ENCODE results near the gene CEP57L1. TPM values are rescaled to one million over a fixed set of nuclear protein-coding genes. Genes with fewer than 3 reads are reported as not detected.
"Not testable (repeated sequence)": the region's sequence is repeated elsewhere in the genome, so short reads cannot be mapped to it uniquely, and the experiment has no call there.

The CEP57L1 gene
- total RNA-seq, 1 donor from 2014 or later: 6.2 TPM

DNA sequence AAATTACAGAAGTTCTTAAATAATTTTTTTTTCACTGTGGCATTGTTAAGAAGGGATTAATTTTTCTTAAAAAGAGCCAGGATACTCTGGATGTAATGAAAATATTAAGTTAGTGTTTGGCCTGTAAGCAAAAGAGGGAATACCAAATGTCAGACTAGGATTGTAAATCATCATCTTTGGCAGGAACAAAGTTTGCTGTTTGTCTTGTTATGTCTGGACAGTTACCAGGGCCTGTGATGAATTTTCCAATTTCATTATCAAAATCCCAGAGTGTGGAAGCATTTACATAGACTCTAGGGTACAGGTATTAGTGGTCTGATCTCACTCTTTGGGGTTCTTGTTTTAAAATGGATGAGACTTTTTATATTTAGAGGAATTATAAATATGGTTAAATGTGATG lies 26.1 kb downstream of the CEP57L1 start:
- no peak for DNase-seq
- Histone ChIP-seq H3K27ac (replicated peaks) (peak overlapping the region; percentile 39), H3K4me3 (no peak overlapping the region), H3K4me1 (peaks cover 52% of the 10 kb centered on the region), H3K9me3 (replicated peaks) (no peaks in the 10 kb centered on the region), H3K36me3 (no peaks in the 10 kb centered on the region), H3K27me3 (ENCODE audit: low read depth) (no peaks in the 10 kb centered on the region)
- TF ChIP-seq, protein P1, sequence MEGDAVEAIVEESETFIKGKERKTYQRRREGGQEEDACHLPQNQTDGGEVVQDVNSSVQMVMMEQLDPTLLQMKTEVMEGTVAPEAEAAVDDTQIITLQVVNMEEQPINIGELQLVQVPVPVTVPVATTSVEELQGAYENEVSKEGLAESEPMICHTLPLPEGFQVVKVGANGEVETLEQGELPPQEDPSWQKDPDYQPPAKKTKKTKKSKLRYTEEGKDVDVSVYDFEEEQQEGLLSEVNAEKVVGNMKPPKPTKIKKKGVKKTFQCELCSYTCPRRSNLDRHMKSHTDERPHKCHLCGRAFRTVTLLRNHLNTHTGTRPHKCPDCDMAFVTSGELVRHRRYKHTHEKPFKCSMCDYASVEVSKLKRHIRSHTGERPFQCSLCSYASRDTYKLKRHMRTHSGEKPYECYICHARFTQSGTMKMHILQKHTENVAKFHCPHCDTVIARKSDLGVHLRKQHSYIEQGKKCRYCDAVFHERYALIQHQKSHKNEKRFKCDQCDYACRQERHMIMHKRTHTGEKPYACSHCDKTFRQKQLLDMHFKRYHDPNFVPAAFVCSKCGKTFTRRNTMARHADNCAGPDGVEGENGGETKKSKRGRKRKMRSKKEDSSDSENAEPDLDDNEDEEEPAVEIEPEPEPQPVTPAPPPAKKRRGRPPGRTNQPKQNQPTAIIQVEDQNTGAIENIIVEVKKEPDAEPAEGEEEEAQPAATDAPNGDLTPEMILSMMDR (IDR thresholded peaks at IDR 0.05; ENCODE audit: borderline replicate concordance): no peak
- intact Hi-C loops (cut with micrococcal nuclease): no loop called here

DNA sequence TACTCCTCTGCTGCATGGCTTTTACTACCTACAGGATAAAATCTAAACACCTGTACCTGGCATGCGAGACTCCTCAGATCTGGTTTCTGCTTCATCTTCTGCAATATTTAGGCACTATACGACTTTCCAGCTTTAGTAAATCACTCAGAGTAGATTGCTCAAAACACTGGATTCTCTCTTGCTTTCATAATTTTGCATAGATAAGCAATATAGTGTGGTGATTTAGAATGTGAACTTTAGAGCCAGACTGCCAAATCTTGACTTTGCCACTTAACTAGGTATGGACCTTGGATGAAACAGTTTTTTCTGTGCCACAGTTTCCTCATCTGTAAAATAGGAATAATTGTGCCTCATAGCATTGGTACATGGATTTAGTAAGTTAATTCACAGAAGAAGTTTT lies 28.9 kb downstream of the CEP57L1 start:
- Histone ChIP-seq H3K4me3 (no peak overlapping the region), H3K36me3 (no peaks in the 10 kb centered on the region), H3K4me1 (peaks cover 29% of the 10 kb centered on the region), H3K27ac (replicated peaks) (no peak overlapping the region), H3K9me3 (replicated peaks) (no peaks in the 10 kb centered on the region), H3K27me3 (ENCODE audit: low read depth) (no peaks in the 10 kb centered on the region)
- TF ChIP-seq, protein P1 (IDR thresholded peaks at IDR 0.05; ENCODE audit: borderline replicate concordance): no peak
- intact Hi-C loops (cut with micrococcal nuclease): no loop called here
- no peak for DNase-seq

DNA sequence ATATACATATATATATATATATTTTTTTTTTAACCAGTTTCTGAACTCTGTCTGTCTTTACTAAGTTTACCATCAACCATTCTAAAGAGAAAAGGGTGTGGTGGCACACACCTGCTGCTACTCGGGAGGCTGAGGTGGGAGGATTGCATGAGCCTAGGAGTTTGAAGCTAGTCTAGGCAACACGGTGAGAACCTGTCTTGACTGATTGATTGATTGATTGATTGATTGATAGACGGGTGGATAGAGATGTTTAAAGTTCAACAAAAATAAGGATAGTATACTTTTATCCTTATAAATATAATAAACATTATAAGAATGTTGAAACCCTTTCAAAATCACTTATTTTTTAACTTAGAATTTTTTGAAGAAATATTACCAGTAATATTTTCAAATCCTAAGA lies 30.2 kb downstream of the CEP57L1 start:
- no peaks in the 10 kb centered on the region for H3K9me3 ChIP-seq (replicated peaks)
- H3K36me3 ChIP-seq: no peaks in the 10 kb centered on the region
- peaks cover 17% of the 10 kb centered on the region for H3K4me1 ChIP-seq
- no peaks in the 10 kb centered on the region for H3K27me3 ChIP-seq (ENCODE audit: low read depth)
- intact Hi-C loops (cut with micrococcal nuclease): no loop called here
- no peak overlapping the region for H3K27ac ChIP-seq (replicated peaks)
- no peak overlapping the region for H3K4me3 ChIP-seq
- DNase-seq: no peak
- TF ChIP-seq, protein P1 (IDR thresholded peaks at IDR 0.05; ENCODE audit: borderline replicate concordance): no peak

DNA sequence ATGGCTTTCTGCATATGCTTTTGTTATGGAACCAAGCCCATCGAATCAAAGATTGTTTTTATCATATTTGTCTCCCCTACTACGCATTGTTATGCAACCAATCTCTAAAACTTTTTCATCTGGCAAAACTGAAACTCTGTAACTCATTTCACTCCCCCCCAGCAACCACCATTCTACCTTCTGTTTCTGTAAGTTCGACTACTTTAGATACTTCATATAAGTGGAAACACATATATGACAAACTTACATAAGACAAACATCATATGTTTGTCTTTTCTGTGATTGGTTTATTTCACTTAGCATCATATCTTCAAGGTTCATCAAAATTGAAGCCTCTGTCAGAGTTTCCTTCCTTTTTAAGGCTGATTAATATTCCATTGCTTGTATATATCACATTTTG lies 34.8 kb downstream of the CEP57L1 start:
- intact Hi-C loops (cut with micrococcal nuclease): no loop called here
- TF ChIP-seq, protein P1 (IDR thresholded peaks at IDR 0.05; ENCODE audit: borderline replicate concordance): no peak
- Histone ChIP-seq H3K36me3 (no peaks in the 10 kb centered on the region), H3K27ac (replicated peaks) (no peak overlapping the region), H3K4me3 (no peak overlapping the region), H3K9me3 (replicated peaks) (no peaks in the 10 kb centered on the region), H3K27me3 (ENCODE audit: low read depth) (no peaks in the 10 kb centered on the region), H3K4me1 (no peaks in the 10 kb centered on the region)
- no peak for DNase-seq

DNA sequence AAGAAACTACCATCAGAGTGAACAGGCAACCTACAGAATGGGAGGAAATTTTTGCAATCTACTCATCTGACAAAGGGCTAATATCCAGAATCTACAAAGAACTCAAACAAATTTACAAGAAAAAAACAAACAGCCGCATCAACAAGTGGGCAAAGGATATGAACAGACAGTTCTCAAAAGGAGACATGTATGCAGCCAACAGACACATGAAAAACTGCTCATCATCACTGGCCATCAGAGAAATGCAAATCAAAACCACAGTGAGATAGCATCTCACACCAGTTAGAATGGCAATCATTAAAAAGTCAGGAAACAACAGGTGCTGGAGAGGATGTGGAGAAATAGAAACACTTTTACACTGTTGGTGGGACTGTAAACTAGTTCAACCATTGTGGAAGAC lies 40.3 kb downstream of the CEP57L1 start:
- H3K36me3 ChIP-seq; intact Hi-C loops (cut with micrococcal nuclease); H3K9me3 ChIP-seq (replicated peaks); DNase-seq; H3K27me3 ChIP-seq (ENCODE audit: low read depth); H3K27ac ChIP-seq (replicated peaks); H3K4me1 ChIP-seq; H3K4me3 ChIP-seq: not testable (repeated sequence)

DNA sequence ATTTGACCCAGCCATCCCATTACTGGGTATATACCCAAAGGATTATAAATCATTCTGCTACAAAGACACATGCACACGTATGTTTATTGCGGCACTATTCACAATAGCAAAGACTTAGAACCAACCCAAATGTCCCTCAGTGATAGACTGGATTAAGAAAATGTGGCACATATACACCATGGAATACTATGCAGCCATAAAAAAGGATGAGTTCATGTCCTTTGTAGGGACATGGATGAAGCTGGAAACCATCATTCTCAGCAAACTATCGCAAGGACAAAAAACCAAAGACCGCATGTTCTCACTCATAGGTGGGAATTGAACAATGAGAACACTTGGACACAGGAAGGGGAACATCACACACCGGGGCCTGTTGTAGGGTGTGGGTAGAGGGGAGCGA lies 40.7 kb downstream of the CEP57L1 start:
- H3K27me3 ChIP-seq (ENCODE audit: low read depth); H3K4me3 ChIP-seq; intact Hi-C loops (cut with micrococcal nuclease): not testable (repeated sequence)

DNA sequence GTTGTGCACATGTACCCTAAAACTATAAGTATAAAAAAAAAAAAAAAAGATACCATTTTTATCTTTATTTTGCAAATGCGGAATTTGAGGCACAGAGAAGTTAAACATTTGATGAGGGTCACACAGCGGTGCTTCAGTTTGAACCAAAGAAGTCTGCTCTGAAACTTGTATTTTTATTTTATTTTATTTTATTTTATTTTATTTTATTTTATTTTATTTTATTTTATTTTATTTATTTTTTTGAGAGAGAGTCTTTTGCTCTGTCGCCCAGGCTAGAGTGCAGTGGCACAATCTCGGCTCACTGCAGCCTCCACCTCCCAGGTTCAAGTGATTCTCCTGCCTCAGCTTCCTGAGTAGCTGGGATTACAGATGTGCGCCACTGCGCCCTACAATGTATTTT lies 41.2 kb downstream of the CEP57L1 start:
- H3K4me3 ChIP-seq; H3K27me3 ChIP-seq (ENCODE audit: low read depth); DNase-seq; intact Hi-C loops (cut with micrococcal nuclease); H3K27ac ChIP-seq (replicated peaks); H3K4me1 ChIP-seq; H3K9me3 ChIP-seq (replicated peaks): not testable (repeated sequence)
- peaks cover 12% of the 10 kb centered on the region for H3K36me3 ChIP-seq

More for the DNA sequence above, 40.7 kb downstream of the CEP57L1 start:
- H3K36me3 ChIP-seq; H3K9me3 ChIP-seq (replicated peaks); DNase-seq; H3K27ac ChIP-seq (replicated peaks); H3K4me1 ChIP-seq: not testable (repeated sequence)

Measured in left ventricle myocardium inferior (tissue), 1 donor.